NCI-H1694 treated with DMSO at 0.1 percent for 48 hours (cell line): Measurements from ENCODE around the gene GGA2.
"Not testable (repeated sequence)": the region's sequence is repeated elsewhere in the genome, so short reads cannot be mapped to it uniquely, and the experiment has no call there.

ENCODE experiments used
- DNase-seq: peaks from one replicate; lab custom pipeline; 2025; lab: John Stamatoyannopoulos, UW

The GGA2 gene, protein sequence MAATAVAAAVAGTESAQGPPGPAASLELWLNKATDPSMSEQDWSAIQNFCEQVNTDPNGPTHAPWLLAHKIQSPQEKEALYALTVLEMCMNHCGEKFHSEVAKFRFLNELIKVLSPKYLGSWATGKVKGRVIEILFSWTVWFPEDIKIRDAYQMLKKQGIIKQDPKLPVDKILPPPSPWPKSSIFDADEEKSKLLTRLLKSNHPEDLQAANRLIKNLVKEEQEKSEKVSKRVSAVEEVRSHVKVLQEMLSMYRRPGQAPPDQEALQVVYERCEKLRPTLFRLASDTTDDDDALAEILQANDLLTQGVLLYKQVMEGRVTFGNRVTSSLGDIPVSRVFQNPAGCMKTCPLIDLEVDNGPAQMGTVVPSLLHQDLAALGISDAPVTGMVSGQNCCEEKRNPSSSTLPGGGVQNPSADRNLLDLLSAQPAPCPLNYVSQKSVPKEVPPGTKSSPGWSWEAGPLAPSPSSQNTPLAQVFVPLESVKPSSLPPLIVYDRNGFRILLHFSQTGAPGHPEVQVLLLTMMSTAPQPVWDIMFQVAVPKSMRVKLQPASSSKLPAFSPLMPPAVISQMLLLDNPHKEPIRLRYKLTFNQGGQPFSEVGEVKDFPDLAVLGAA

DNA sequence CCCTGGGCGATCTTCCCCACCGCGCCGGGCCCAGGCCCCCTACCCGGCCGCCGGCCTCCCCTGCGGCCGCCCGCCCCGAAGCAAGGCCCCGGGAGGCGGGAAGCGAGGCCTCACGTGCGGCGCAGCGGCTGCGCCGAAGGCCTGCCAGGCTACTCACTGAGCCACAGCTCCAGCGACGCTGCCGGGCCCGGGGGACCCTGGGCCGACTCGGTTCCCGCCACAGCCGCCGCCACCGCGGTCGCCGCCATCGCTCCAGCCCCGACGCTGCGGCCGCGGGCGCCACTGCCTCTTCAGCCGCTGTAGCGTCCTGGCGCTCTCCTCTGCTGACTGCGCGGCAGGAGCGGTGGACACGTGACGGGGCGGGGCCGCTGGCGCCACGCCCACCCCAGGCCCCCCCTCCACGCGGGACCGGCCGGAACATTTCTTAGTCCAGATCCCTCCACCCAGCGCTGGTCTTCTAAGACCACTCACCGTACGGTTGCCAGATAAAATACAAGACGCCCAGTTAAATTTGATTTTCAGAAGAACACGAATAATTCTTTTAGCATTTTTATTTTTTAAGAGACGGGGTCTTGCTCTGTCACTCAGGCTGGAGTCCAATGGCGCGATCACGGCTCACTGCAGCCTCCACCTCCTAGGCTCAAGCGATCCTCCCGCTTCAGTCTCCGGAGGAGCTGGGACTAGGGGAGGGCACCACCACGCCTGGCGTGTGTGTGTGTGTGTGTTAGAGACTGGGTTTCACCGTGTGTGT is at the start of gene GGA2:
GGA2 (minus strand) TSS at position 331 of the 751 bp plus-strand sequence; CDS start at position 248, 83 bp downstream.
- peak; percentile 77 for DNase-seq

DNA sequence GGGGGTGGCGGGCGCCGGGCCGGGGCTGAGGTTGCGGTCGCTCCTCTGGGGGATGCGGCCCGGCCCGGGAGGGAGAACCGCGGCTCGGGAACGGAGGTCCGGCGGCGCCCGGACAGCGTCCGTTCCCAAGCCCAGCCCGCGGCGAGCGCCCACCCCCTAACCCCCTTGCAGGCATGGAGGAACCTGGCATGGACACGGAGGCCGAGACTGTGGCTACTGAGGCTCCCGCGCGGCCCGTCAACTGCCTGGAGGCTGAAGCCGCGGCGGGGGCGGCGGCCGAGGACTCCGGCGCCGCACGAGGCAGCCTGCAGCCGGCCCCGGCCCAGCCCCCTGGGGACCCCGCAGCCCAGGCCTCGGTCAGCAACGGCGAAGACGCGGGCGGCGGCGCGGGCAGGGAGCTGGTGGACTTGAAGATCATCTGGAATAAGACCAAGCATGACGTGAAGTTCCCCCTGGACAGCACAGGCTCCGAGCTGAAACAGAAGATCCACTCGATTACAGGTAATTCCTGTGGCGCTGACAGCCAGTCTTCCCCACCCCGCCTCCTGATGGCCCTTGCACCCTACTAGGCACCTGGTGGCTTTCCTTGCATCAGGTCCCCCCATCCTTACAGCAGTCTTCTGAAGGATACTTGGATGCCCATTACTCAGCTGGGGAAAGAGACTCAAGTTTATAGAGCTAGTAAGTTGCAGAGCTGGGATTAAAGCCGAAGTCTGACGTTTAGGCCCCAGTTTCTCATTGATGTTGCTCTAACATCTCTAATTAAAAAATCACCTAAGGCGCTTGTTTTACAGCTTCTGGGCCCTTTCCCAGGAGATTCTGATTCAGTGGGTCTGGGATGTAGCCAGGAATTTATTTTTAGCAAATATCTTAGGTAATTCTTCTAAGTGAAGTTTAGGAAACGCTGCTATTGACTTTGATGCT is 47.7 kb upstream of the GGA2 start:
- DNase-seq = no peak

DNA sequence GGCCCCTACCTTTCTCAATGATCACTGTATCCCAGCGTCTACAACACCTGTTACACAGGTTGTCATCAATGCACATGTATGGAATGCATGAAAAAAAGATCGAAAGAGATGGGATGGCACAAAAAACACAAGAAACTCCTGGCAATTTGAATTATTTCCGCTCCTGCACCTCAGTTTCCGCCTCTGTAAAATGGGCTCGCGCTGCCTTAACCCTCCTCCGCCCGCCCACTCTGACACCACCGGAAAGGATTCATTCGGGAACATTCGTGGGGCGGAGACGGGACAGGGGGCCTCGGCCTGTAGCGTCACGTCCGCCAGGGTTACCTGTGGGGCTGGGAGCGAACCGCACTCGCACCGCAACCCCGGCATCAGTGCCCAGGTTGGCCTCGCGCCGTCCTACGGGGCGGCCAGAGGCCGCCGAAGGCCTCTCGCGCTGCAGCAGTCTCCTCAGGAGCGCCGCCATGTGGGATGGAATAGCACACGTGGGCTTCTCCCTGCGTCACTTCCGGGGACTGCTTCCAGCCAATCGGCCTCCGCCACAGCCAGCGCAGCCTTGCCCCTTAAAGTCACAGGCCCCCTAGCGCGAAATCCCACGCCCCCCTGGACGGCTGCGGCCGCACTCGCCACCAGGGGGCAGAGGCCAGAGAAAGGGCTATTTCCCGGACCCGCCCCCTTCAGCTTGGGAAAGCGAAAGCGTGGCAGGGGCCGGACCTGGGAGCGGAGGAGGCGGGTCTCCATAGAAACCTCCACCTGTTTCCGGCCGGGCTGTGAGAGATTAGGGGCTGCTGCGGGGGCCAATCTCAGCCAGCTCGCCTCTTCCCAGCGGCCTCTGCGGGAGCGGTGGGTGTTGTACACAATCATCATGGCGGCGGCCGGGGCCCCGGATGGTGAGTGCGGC is 46.8 kb upstream of the GGA2 start, which contains the start of the genes EARS2 and UBFD1:
EARS2 (minus strand) TSS at position 470 of the 898 bp plus-strand sequence; CDS start at position 463, 7 bp downstream.
UBFD1 (plus strand) TSS at position 847 of the 898 bp plus-strand sequence; CDS start at position 863, 16 bp downstream.
- DNase-seq = peak; percentile 98

DNA sequence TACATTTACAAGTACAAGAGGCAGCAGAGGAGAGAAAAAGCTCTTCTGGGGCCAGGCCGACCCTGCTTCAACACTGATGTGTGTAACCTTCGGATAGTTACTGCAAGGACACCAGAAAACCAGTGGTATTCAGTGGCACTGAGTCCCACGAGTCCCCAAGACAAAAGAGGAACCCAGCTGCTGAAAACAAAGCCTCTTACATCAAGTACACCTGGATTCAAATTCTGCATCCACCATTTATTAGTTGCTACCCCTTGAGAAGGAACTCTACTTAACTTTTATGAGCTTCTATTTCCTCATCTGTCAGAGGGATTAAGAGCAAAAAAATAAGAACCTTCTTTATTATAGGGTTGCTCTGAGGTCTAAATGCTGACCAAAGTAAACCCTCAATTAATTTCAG is 44.2 kb upstream of the GGA2 start:
- DNase-seq = no peak

DNA sequence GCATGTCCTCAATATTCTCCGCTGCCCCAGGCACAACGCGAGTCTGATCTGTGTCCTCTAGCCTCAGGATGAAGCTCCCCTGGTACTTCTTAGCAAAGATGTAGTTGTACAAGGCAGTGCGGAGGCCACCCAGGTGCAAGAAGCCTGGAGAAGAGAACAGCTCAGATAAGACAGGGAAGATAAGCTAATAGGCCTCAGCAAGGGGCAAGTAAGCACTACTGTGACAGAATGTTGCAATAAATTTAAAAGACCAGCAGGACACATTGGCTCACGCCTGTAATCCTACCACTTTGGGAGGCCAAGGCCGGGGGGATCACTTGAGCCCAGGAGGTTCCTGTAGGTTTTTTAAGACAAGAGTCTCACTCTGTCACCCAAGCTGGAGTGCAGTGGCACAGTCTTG is 41.9 kb upstream of the GGA2 start:
- DNase-seq = no peak

DNA sequence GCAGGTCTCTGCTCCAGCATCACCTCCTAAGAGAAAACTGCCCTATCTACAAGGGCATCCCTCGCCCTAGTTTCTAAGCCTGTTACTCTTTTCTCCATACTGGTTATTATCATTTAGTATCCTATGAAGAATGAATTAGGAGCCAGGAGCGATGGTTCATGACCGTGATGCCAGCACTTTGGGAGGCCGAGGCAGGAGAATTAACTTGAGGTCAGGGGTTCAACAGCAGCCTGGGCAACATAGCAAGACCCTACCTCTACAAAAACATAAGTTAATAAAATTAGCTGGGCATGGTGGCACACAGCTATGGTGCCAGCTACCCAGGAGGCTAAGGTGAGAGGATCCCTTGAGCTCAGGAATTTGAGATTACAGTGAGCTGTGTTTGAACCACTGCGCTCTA is 39.6 kb upstream of the GGA2 start:
- DNase-seq = no peak

DNA sequence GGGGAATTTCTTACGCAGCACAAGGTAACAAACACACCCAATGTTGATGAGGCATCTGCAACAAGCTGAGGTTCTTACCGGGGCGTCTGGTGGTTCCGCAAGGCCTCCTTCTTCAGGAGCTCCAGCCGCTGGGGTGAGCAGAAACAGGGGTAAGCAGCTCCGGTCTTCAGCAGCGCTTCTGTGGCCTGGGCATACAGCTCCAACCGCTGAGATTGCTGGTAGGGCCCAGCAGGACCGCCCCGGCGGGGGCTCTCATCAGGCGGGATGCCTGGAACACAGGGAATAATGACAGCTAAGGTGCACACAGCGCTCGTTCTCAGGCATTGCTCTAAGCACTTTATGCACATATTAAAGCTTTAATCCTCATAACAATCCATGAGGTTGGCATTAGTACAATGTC is 34.1 kb upstream of the GGA2 start:
- DNase-seq = no peak

DNA sequence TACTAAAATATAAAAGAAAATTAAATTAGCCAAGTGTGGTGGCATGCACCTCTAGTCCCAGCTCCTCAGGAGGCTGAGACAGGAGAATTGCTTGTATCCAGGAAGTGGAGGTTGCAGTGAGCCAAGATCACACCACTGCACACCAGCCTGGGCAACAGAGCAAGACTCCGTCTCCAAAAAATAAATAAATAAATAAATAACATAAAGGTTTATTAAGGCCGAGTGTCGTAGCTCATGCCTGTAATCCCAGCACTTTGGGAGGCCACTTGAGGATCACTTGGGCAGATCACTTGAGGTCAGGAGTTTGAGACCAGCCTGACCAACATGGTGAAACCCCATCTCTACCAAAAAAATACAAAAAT is 30.5 kb upstream of the GGA2 start:
- DNase-seq = not testable (repeated sequence)

DNA sequence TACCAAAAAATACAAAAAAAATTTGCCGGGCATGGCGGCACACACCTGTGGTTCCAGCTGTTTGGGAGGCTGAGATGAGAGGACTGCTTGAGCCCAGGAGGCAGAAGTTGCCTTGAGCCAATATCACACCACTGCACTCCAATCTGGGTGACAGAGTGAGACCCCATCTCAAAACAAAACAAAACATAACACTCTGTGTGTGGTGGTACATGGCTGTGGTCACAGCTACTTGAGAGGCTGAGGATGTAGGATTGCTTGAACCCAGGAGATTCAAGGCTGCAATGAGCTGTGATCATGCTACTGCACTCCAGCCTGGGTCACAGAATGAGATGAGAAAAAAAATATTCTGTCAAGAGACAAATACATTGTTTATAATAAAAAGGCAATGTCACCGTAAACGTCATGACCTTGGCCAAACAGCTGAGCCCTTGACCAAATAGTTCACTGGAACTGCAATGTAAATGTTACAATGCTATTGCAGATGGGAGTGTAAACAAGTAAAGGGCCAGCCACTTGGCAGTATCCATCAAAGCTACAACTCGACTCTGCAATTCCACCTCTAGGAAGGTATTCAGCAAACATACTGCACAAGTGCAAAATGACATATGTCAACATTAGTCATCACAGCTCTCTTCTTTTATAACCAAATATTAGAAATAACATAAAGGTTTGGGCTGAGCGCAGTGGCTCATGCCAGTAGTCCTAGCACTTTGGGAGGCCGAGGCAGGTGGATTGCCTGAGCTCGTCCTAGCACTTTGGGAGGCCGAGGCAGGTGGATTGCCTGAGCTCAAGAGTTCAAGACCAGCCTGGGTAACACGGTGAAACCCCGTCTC is 29.9 kb upstream of the GGA2 start:
- no peak for DNase-seq

DNA sequence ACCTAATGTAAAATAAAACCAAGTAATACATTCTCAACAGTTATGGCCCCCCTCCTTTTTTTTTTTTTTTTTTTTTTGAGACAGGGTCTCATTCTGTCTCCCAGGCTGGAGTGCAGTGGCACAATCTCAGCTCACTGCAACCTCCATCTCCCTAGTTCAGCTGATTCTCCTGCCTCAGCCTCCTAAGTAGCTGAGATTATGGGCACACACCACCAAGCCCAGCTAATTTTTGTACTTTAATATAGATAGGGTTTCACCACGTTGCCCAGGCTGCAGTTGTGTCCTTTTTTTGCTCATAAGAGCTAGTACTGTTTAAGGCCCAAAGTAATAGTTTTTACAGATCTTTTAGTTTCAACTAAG is 28.6 kb upstream of the GGA2 start:
- DNase-seq = no peak

DNA sequence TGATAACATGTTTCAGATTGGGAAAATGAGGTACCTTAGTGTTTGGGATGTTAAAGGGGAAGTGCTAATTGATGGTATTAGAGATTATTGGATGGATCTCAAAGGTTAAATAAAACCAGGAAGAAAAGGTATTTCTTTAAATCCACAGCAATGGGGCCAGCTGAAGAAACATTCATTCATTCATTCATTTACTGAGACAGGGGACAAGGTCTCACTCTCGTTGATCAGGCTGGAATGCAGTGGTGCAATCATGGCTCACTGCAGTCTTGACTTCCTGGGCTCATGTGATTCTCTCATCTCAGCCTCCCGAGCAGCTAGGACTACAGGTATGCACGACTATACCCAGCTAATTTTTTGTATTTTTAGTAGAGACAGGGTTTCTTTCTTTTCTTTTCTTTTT is 27.1 kb upstream of the GGA2 start:
- no peak for DNase-seq

DNA sequence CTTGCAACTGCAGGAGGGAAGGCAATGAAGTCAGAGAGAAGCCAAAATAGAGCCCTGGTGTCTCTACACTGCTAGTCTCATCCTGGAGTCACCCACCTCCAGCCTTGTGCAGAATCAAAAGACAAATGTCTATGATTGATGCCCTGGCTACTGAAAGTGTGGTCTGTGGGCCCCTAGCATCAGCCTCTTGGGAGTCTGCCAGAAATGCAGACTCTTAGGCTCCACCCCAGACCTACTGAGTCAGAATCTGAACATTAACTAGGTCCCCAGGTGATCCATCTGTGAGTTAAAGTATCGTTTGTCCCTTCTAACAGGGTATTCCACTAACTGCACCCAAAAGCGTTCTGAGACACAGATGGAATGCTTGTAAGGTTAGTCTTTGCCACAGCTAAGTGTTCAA is 25.6 kb upstream of the GGA2 start:
- no peak for DNase-seq

DNA sequence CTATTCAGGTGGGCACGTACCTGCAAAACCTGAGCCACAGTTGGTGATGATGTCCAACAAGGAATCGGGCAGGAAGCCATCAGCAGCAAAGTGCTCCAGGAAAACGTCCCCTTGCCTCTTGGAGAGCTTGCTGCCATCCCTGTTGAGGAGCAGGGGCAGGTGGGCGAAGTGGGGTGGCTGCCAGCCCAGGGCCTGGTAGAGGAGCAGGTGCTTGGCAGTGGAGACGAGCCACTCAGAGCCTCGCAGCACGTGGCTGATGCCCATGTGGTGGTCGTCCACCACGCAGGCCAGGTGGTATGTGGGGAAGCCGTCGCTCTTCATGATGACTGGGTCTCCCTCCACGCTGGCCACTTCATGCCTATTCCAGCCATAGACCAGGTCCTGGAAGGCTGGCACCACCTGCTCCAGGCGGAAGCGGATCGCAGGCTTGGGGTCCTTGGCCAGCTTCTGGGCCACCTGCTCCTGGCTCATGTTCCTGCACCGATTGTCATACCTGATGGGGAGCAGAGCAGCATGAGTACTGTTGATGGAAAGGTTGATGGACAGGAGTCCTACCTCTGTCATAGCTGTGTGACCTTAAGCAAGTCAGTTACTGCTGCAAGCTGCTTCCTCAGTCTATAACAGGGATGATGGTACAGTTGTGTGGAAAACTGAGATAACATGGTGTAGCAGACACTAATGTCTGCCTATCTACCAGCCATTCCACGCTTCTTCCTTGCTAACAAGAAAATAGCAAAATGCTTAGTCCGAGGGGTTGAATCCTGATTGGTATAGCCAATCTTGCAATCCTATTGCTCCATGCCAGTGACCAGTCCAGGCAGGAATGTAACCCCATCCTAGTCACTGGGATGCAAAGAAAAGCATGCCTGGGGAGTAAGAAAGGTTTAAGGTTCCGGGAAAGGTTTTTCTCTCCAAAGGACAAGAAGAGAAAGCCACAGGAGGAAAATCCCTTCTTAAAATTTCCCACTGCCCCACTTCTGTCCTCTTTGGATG is 24.9 kb upstream of the GGA2 start:
- DNase-seq = no peak

DNA sequence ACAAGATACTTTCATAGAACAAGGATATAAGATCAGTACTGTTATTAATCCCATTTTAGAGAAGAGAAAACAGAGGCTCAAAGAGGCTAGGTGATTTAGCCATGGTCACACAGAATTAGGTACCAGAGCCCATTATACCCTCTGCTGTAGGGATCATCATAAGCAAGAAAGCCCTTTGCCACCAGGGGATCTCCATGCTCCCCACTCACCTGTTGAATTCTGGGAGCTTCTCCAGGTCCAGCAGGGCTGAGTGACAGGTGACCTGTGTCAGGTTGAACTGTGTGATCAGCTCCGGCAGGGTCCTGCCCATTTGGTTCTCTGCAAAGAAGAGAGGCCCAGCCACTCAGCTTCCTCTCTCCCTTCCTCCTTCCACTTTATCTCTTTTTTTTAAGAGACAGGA is 22.2 kb upstream of the GGA2 start:
- DNase-seq = no peak

DNA sequence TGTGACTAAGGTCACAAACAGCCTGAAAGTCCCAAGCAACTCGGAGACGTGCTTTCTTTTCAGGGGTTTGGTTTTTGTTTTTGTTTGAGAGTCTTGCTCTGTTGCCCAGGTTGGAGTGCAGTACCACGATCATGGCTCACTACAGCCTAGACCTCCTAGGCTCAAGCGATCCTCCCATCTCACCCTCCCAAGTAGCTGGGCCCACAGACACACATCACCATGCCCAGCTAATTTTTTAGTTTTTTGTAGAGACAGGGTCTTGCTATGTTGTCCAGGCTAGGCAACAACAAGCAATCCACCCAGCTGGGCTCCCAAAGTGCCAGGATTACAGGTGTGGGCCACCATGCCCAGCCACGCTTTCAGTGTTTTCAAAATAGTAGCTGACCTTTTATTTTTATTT is 19.8 kb upstream of the GGA2 start:
- no peak for DNase-seq

DNA sequence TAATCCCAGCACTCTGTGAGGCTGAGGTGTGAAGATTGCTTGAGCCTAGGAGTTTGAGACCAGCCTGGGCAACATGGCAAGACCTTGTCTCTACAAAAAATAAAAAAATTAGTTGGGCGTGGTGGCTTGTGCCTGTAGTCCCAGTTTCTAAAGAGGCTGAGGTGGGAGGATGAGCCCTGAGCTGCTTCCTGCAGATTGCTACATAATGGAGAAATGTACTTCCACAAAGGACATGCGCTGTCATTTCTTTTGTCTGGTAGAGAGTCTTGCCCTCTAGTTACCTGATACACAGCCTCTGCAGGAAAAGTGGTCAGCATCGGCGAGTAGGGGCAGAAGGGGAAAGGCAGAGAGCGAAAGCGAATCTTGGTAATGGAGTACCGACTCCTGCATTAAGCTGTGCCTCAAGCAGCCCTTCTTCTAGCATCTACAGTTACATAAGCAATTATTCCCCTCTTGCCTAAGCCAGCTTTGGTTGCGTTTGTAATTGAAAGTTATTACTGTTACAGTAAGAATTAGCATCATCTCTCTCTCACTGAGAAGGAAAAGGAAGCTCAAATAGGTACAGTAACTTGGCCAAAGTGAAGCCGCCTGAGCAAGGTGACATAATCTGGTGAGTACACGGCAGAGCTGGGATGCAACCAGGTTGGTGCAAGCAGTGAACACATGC is 18.5 kb upstream of the GGA2 start:
- no peak for DNase-seq

DNA sequence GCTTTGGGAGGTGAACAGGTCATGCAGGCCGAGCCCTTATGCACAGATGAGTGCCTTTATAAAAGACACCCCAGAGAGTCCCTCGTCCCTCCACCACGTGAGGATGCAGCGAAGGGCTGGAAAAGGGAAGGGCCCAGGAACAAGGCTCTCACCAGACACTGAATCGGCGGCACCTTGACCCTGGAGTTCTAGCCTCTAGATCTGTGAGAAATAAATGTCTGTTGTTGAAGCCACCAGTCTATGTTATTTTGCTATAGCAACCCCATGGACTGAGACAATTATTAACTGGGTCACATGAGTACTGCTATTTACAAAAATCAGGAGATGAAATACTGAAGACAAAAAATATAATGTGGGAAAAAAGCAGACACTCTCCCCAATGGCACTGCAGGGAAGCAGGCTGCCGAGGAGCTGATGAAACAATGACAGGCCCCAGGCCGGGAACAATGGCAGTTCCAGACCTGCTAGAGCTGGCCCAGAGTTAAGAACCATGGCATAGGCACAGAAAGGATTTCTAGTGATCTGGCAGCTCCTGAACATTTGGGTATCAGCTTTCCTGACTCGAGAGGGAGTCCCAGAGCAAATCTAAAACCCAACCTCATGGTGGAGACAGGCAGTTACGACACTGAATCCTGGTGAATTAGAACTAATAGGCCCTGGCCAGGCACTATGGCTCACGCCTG is 17.8 kb upstream of the GGA2 start:
- DNase-seq = no peak
